Smooth muscle cell (in vitro differentiated cells): Measurements from ENCODE around the gene FOXK2. TPM values are rescaled to one million over a fixed set of nuclear protein-coding genes. Genes with fewer than 3 reads are reported as not detected.

Experiments
- DNase-seq: peaks from one replicate; lab custom pipeline; 2025; ENCODE audit not compliant: unreplicated experiment; lab: John Stamatoyannopoulos, UW
- H2AFZ ChIP-seq: fragments of 200-600 bp; sonication (generic); 2 replicates; pipeline ENCODE4 v1.6.0; 2016; ENCODE audit warnings: antibody characterized with exemption, low read depth, mild to moderate bottlenecking
- H3F3A ChIP-seq: fragments of 200-600 bp; sonication (generic); 2 replicates; pipeline ENCODE4 v1.6.0; 2017; ENCODE audit warnings: antibody characterized with exemption, low read depth
- H3K27ac ChIP-seq: fragments of 200-600 bp; sonication (generic); 2 replicates; pipeline ENCODE4 v1.5.1; 2016; ENCODE audit warnings: low read depth, mild to moderate bottlenecking
- H3K27me3 ChIP-seq: fragments of 200-600 bp; sonication (generic); 2 replicates; pipeline ENCODE4 v1.6.1; 2016; ENCODE audit warnings: low read depth, mild to moderate bottlenecking
- H3K36me3 ChIP-seq: fragments of 200-600 bp; sonication (generic); 2 replicates; pipeline ENCODE4 v1.5.1; 2016; ENCODE audit warnings: low read depth
- H3K4me1 ChIP-seq: fragments of 200-600 bp; sonication (generic); 2 replicates; pipeline ENCODE4 v1.5.1; 2016; ENCODE audit warnings: low read depth
- H3K4me2 ChIP-seq: fragments of 200-600 bp; sonication (generic); 2 replicates; pipeline ENCODE4 v1.6.0; 2016; ENCODE audit warnings: mild to moderate bottlenecking
- H3K4me3 ChIP-seq: fragments of 200-600 bp; sonication (generic); 2 replicates; pipeline ENCODE4 v1.5.1; 2016; ENCODE audit warnings: mild to moderate bottlenecking
- H3K79me2 ChIP-seq: fragments of 200-600 bp; sonication (generic); 2 replicates; pipeline ENCODE4 v1.6.0; 2016; ENCODE audit warnings: low read depth, mild to moderate bottlenecking
- H3K9ac ChIP-seq: fragments of 200-600 bp; sonication (generic); 2 replicates; pipeline ENCODE4 v1.6.0; 2016; ENCODE audit warnings: low read depth
- H3K9me3 ChIP-seq: fragments of 200-600 bp; sonication (generic); replicated peaks from 2 replicates; pipeline ENCODE4 v1.5.1; 2016; ENCODE audit warnings: low read depth
- H4K20me1 ChIP-seq: fragments of 200-600 bp; sonication (generic); 2 replicates; pipeline ENCODE4 v1.6.0; 2016; ENCODE audit warnings: low read depth
- CTCF ChIP-seq: fragments of 200-600 bp; sonication (generic); IDR thresholded peaks from 2 replicates; pipeline ENCODE4 v1.5.1; 2017; ENCODE audit warnings: borderline replicate concordance, mild to moderate bottlenecking, antibody characterized with exemption; ENCODE audit not compliant: insufficient read depth, poor library complexity, severe bottlenecking
- WGBS: methylation state at CpG from one replicate; pipeline ENCODE4 v1.1.7; 2016; ENCODE audit warnings: low lambda C conversion rate; 5-methylcytosine and 5-hydroxymethylcytosine counted together
- polyA plus RNA-seq: library from polyadenylated mRNA; unstranded; fragments of >200 nt; fragmentation: Nextera tagmentation; extraction: Ambion mirVana; gene quantifications from 2 replicates; pipeline ENCODE4 v1.2.1, GENCODE V29; 2016
- total RNA-seq: library from RNA; depleted of rRNA; stranded (reverse); fragments of >200 nt; gene quantifications from 2 replicates; pipeline ENCODE4 v1.2.3, GENCODE V29; 2014

The FOXK2 gene
- total and polyA plus RNA-seq, 2 experiments from 2014 or later: 25.9 to 27.1 TPM

- DNase-seq: no peak
- H3K9ac ChIP-seq: no peak overlapping the region
- no peak overlapping the region for H2AFZ ChIP-seq
- H3K9me3 ChIP-seq: no peaks in the 10 kb centered on the region
- peaks cover 4% of the 10 kb centered on the region for H3F3A ChIP-seq
- no peak overlapping the region for H3K27ac ChIP-seq
- H4K20me1 ChIP-seq: peaks cover 5% of the 10 kb centered on the region
- H3K4me3 ChIP-seq: no peak overlapping the region
- no peaks in the 10 kb centered on the region for H3K27me3 ChIP-seq
- no peak for TF ChIP-seq CTCF
- H3K79me2 ChIP-seq: no peaks in the 10 kb centered on the region
- H3K4me1 ChIP-seq: no peaks in the 10 kb centered on the region
- WGBS: 97% methylated on average over 10 of the region's 10 CpGs
- H3K36me3 ChIP-seq: no peaks in the 10 kb centered on the region
- no peak overlapping the region for H3K4me2 ChIP-seq
Observed at GRCh38 chr17:82491196-82491530, 28.4 kb upstream of the FOXK2 start.

- no peaks in the 10 kb centered on the region for H3K79me2 ChIP-seq
- no peak for DNase-seq
- H3K27ac ChIP-seq: no peak overlapping the region
- H2AFZ ChIP-seq: no peak overlapping the region
- no peaks in the 10 kb centered on the region for H3K27me3 ChIP-seq
- 96% methylated on average over 15 of the region's 15 CpGs for WGBS
- peaks cover 5% of the 10 kb centered on the region for H4K20me1 ChIP-seq
- no peak overlapping the region for H3K4me3 ChIP-seq
- H3K4me2 ChIP-seq: no peak overlapping the region
- no peaks in the 10 kb centered on the region for H3K9me3 ChIP-seq
- H3K9ac ChIP-seq: no peak overlapping the region
- H3K4me1 ChIP-seq: no peaks in the 10 kb centered on the region
- TF ChIP-seq CTCF: no peak
- H3F3A ChIP-seq: peaks cover 4% of the 10 kb centered on the region
- H3K36me3 ChIP-seq: no peaks in the 10 kb centered on the region
Observed at GRCh38 chr17:82491533-82491932, 28.0 kb upstream of the FOXK2 start.

- Histone ChIP-seq H3K4me1 (peaks cover 3% of the 10 kb centered on the region), H3K9me3 (no peaks in the 10 kb centered on the region), H3K36me3 (no peaks in the 10 kb centered on the region), H3F3A (peaks cover 4% of the 10 kb centered on the region), H3K9ac (no peak overlapping the region), H3K27ac (no peak overlapping the region), H3K27me3 (no peaks in the 10 kb centered on the region), H3K4me2 (no peak overlapping the region), H4K20me1 (peaks cover 5% of the 10 kb centered on the region), H3K4me3 (no peak overlapping the region), H3K79me2 (no peaks in the 10 kb centered on the region), H2AFZ (no peak overlapping the region)
- no peak for DNase-seq
- whole genome bisulfite sequencing: 72% methylated on average over 13 of the region's 13 CpGs
- TF ChIP-seq CTCF: no peak
Observed at GRCh38 chr17:82492643-82493225, 26.8 kb upstream of the FOXK2 start.

GRCh38 chr17:82493226-82493781 is 26.2 kb upstream of the FOXK2 start:
- no peaks in the 10 kb centered on the region for H3K79me2 ChIP-seq
- H3K9ac ChIP-seq: no peak overlapping the region
- TF ChIP-seq CTCF: no peak
- no peak for DNase-seq
- peaks cover 4% of the 10 kb centered on the region for H3F3A ChIP-seq
- H3K36me3 ChIP-seq: no peaks in the 10 kb centered on the region
- peaks cover 5% of the 10 kb centered on the region for H4K20me1 ChIP-seq
- 83% methylated on average over 12 of the region's 12 CpGs for WGBS
- no peak overlapping the region for H3K4me2 ChIP-seq
- no peaks in the 10 kb centered on the region for H3K27me3 ChIP-seq
- H3K4me1 ChIP-seq: peaks cover 4% of the 10 kb centered on the region
- H3K9me3 ChIP-seq: no peaks in the 10 kb centered on the region
- H3K4me3 ChIP-seq: no peak overlapping the region
- no peak overlapping the region for H2AFZ ChIP-seq
- no peak overlapping the region for H3K27ac ChIP-seq
